Measurements from ENCODE around the gene AGL. TPM values are rescaled to one million over a fixed set of nuclear protein-coding genes. Genes with fewer than 3 reads are reported as not detected.
"Not testable (repeated sequence)": the region's sequence is repeated elsewhere in the genome, so short reads cannot be mapped to it uniquely, and the experiment has no call there.

Gene AGL
- total and polyA plus RNA-seq, 3 donors from 2014 or later: 7.1 to 19.6 (median 16.7) TPM

DNA sequence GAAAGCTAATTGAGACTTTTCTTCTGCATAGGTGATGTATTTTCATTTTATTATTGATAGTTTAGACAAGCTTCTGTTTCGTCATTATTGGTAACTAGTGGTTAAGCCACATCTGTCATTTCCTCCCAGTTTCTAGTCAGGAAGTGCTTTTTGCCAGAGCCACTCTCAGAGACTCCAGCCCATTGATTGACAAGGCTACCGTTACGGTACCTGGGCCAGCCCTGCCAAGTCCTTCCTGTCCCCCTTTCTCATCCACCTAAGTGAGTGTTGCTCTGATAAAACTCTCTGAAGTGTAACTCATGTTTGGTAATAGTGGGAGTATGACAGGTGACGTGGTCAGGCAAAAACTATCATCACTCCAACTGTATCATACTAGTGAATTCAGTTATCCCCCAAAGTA, 29.6 kb upstream of the AGL start:
- Histone ChIP-seq H3K9me3 (no peaks in the 10 kb centered on the region), H3K4me1 (no peaks in the 10 kb centered on the region), H3K4me3 (no peak overlapping the region), H3K27ac (no peak overlapping the region), H3K27me3 (no peaks in the 10 kb centered on the region), H3K36me3 (ENCODE audit: low read depth, missing control alignments) (no peaks in the 10 kb centered on the region)
- no peak for DNase-seq
- TF ChIP-seq, protein P1, sequence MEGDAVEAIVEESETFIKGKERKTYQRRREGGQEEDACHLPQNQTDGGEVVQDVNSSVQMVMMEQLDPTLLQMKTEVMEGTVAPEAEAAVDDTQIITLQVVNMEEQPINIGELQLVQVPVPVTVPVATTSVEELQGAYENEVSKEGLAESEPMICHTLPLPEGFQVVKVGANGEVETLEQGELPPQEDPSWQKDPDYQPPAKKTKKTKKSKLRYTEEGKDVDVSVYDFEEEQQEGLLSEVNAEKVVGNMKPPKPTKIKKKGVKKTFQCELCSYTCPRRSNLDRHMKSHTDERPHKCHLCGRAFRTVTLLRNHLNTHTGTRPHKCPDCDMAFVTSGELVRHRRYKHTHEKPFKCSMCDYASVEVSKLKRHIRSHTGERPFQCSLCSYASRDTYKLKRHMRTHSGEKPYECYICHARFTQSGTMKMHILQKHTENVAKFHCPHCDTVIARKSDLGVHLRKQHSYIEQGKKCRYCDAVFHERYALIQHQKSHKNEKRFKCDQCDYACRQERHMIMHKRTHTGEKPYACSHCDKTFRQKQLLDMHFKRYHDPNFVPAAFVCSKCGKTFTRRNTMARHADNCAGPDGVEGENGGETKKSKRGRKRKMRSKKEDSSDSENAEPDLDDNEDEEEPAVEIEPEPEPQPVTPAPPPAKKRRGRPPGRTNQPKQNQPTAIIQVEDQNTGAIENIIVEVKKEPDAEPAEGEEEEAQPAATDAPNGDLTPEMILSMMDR (IDR thresholded peaks at IDR 0.05): no peak
- no peak for TF ChIP-seq POLR2A (IDR thresholded peaks at IDR 0.05)
- intact Hi-C loops (cut with DNase I; ENCODE audit: low total_unique reads): no loop called here
- WGBS, 2 donors: 54 to 59% methylated on average over 4 of the region's 4 CpGs

DNA sequence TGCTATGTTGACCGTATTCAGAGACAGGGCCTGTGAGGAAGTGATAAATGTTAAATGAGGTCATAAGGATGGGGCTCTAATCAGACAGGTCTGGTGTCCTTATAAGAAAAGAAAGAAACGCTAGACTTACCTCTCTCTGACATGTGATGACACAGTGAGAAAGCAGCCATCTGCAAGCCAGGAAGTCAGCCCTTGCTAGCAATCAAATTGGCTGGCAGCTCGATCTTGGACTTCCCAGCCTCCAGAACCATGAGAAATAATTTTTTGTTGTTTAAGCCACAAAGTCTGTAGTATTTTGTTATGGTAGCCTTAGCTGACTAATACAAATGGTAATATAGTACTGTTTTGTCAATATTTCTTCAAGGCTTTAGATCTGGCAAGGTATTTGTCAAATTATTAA, 25.1 kb upstream of the AGL start:
- Histone ChIP-seq H3K4me1 (no peaks in the 10 kb centered on the region), H3K9me3 (no peaks in the 10 kb centered on the region), H3K27me3 (no peaks in the 10 kb centered on the region), H3K36me3 (ENCODE audit: low read depth, missing control alignments) (no peaks in the 10 kb centered on the region), H3K27ac (no peak overlapping the region), H3K4me3 (no peak overlapping the region)
- TF ChIP-seq POLR2A (IDR thresholded peaks at IDR 0.05): no peak
- TF ChIP-seq, protein P1 (IDR thresholded peaks at IDR 0.05): no peak
- intact Hi-C loops (cut with DNase I; ENCODE audit: low total_unique reads): no loop called here
- no peak for DNase-seq
- 92 to 97% methylated on average over 3 of the region's 3 CpGs for WGBS, 2 donors

DNA sequence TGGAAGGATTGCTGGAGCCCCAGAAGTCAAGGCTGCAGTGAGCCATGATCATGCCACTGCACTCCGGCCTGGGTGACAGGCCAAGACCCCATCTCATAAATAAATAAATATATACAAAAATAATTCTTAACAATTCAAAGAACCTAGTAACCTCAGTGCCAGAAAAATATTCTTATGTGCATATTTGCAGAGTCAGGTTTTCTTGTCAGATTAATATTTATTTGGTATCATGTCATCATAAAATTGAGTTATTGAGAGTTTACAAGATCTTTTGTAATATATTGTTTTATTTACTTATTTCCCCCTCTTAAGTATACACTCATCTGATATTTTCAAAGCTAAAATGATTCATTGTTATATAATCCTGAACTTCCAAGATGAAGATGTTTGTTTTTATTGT, 24.5 kb upstream of the AGL start:
- no peak for DNase-seq
- no peaks in the 10 kb centered on the region for H3K9me3 ChIP-seq
- H3K27me3 ChIP-seq: no peaks in the 10 kb centered on the region
- no peak overlapping the region for H3K4me3 ChIP-seq
- TF ChIP-seq, protein P1 (IDR thresholded peaks at IDR 0.05): no peak
- no peak for TF ChIP-seq POLR2A (IDR thresholded peaks at IDR 0.05)
- intact Hi-C loops (cut with DNase I; ENCODE audit: low total_unique reads): no loop called here
- no peak overlapping the region for H3K27ac ChIP-seq
- WGBS, 2 donors: 97 to 100% methylated on average over 1 of the region's 1 CpG
- no peaks in the 10 kb centered on the region for H3K4me1 ChIP-seq
- no peaks in the 10 kb centered on the region for H3K36me3 ChIP-seq (ENCODE audit: low read depth, missing control alignments)

DNA sequence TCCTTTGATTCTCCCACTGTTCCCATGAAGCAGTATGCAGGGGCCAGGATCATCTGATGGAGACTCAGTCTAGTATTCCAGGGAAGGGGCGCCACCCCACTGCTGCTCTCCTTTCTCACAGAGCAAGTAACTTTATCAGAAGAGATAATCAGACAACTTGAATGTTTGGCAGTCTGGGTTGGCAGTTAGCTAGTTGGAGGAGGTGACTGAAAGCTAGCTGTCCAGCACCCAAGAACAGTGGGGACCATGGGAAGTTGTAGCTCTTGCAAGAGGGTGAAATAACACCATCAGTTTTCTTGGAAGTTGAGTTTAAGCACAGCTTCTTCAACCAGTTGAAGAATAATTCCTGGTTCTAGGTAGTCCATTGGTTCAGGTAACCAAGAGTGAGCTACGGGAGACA, 22.2 kb upstream of the AGL start:
- intact Hi-C loops (cut with DNase I; ENCODE audit: low total_unique reads): no loop called here
- H3K4me1 ChIP-seq: no peaks in the 10 kb centered on the region
- no peak overlapping the region for H3K4me3 ChIP-seq
- TF ChIP-seq, protein P1 (IDR thresholded peaks at IDR 0.05): no peak
- no peak for TF ChIP-seq POLR2A (IDR thresholded peaks at IDR 0.05)
- H3K27me3 ChIP-seq: no peaks in the 10 kb centered on the region
- 81 to 97% methylated on average over 2 of the region's 2 CpGs for WGBS, 2 donors
- no peaks in the 10 kb centered on the region for H3K36me3 ChIP-seq (ENCODE audit: low read depth, missing control alignments)
- H3K27ac ChIP-seq: no peak overlapping the region
- no peak for DNase-seq
- H3K9me3 ChIP-seq: no peaks in the 10 kb centered on the region

DNA sequence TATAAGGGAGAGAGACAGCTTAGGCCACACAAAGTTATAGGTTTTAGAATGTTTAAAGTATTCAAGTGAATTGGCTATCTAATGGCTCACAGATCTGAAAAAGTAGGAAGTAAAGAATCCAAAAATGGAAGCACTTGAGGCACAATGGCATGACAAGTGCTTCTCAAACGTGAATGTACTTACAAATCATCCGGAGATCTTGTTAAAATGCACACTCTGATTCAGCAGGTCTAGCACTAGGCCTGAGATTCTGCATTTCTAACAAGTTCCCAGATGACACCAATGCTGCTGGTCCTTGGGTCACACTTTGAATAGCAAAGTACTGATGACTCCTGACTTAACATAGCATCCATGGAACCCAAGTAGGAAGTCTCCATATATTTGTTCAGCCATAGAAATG, 20.9 kb upstream of the AGL start:
- 77 to 90% methylated on average over 2 of the region's 2 CpGs for WGBS, 2 donors
- no peak for DNase-seq
- Histone ChIP-seq H3K36me3 (ENCODE audit: low read depth, missing control alignments) (no peaks in the 10 kb centered on the region), H3K27me3 (no peaks in the 10 kb centered on the region), H3K4me3 (no peak overlapping the region), H3K4me1 (no peaks in the 10 kb centered on the region), H3K9me3 (no peaks in the 10 kb centered on the region), H3K27ac (no peak overlapping the region)
- intact Hi-C loops (cut with DNase I; ENCODE audit: low total_unique reads): no loop called here
- TF ChIP-seq, protein P1 (IDR thresholded peaks at IDR 0.05): no peak

DNA sequence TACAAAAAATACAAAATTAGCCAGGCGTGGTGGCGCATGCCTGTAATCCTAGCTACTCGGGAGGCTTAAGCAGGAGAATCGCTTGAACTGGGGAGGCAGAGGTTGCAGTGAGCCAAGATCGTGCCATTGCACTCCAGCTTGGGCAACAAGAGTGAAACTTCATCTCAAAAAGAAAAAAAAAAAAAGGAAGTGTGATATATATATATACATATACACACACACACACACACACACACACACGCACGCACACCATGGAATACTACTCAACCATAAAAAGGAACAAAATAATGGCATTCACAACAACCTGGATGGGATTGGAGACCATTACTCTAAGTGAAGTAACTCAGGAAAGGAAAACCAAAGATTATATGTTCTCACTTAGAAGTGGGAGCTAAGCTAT, 16.2 kb upstream of the AGL start:
- WGBS, 2 donors: 75 to 81% methylated on average over 7 of the region's 7 CpGs
- H3K27ac ChIP-seq; H3K9me3 ChIP-seq; H3K36me3 ChIP-seq (ENCODE audit: low read depth, missing control alignments); H3K4me3 ChIP-seq; H3K27me3 ChIP-seq; intact Hi-C loops (cut with DNase I; ENCODE audit: low total_unique reads); H3K4me1 ChIP-seq; DNase-seq: not testable (repeated sequence)

DNA sequence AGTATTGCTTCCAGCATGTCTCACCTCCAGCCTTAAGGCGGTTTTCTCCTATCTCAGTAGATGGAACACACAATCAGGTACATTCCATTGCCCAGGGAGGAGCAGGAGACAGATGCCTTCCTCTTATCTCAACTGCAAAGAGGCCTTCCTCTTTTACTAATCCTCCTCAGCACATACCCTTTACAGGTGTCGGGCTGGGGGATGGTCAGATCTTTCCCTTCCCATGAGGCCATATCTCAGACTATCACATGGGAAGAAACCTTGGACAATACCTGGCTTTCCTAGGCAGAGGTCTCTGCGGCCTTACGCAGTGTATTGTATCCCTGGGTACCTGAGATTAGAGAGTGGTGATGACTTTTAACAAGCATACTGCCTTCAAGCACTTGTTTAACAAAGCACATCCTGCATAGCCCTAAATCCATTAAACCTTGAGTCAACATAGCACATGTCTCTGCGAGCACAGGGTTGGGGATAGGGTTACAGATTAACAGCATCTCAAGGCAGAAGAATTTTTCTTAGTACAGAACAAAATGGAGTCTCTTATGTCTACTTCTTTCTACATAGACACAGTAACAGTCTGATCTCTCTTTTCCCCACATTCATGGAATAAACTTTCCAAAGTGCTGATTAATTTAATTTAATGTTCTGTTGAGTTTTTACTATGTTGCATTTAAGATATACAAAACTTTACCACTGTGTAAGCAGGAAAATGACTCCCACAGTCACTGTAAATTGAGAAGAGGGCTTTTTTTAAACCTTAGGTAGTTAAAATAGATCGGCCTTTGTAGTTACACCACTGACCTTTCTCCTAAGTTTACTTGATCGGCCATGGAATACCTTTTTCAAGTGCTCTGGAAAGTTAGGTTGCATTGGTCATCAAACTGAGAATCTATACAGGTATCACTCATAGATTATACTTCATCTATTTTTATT, 13.7 kb upstream of the AGL start:
- WGBS, 2 donors: 67 to 76% methylated on average over 7 of the region's 7 CpGs
- H3K27ac ChIP-seq; intact Hi-C loops (cut with DNase I; ENCODE audit: low total_unique reads): not testable (repeated sequence)

More for the DNA sequence above, 13.7 kb upstream of the AGL start:
- not testable (repeated sequence) for H3K4me1 ChIP-seq; H3K9me3 ChIP-seq; H3K27me3 ChIP-seq; H3K36me3 ChIP-seq (ENCODE audit: low read depth, missing control alignments); H3K4me3 ChIP-seq; DNase-seq

Data from testis (tissue), 3 donors.